ENCODE data around the gene GGACT.
"Not testable (repeated sequence)": the region's sequence is repeated elsewhere in the genome, so short reads cannot be mapped to it uniquely, and the experiment has no call there.

Gene GGACT

DNA sequence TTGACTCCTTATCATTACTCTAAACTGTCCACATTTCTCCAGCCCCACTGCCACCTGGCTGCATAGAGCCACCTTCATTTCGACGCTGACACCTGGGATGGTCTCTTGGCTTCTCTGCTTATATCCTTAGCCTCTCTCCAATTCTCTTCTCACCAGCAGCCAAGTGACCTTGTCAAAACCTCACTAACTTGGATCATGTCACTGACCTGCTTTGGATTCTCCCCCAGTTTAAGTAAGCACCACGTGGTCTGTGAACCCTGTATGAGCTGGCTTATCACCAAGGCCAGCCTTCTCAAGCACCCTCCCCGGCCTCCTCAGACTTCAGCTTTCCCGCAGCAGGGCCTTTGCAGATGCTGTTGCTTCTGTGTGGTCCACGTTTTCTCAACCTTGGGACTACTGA lies 12.3 kb upstream of the GGACT start:
- Histone ChIP-seq H3K4me3 (ENCODE audit: low read depth, low read length) (no peak overlapping the region), H3K27ac (ENCODE audit: low read depth, low read length) (no peak overlapping the region), H3K9me3 (ENCODE audit: control insufficient read depth, insufficient read depth, low read length) (no peaks in the 10 kb centered on the region), H3K27me3 (ENCODE audit: control insufficient read depth, insufficient read depth, low read length) (no peaks in the 10 kb centered on the region), H3K36me3 (ENCODE audit: control insufficient read depth, insufficient read depth, low read length) (no peaks in the 10 kb centered on the region), H3K4me1 (ENCODE audit: control insufficient read depth, insufficient read depth, low read length) (no peaks in the 10 kb centered on the region), H3K9ac (ENCODE audit: low read depth, low read length) (no peak overlapping the region)

DNA sequence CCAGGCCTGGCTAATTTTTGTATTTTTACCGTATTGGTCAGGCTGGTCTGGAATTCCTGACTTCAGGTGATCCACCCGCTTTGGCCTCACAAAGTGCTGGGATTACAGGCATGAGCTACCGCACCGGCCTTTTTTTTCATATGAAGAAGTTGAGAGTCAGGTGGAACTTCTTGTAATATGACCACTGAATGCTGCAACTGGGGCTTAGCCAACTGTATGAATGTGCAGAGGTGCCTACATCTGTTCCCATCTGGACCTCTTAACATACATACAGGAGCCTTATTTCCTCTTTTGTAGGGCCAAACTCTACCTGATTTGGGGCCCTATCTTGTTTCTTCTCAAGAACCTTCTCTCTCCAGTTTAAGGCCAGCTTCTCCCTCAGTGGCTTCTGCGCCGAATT lies 11.9 kb upstream of the GGACT start:
- Histone ChIP-seq H3K27me3 (ENCODE audit: control insufficient read depth, insufficient read depth, low read length) (no peaks in the 10 kb centered on the region), H3K9me3 (ENCODE audit: control insufficient read depth, insufficient read depth, low read length) (no peaks in the 10 kb centered on the region), H3K4me1 (ENCODE audit: control insufficient read depth, insufficient read depth, low read length) (no peaks in the 10 kb centered on the region), H3K27ac (ENCODE audit: low read depth, low read length) (no peak overlapping the region), H3K36me3 (ENCODE audit: control insufficient read depth, insufficient read depth, low read length) (no peaks in the 10 kb centered on the region), H3K9ac (ENCODE audit: low read depth, low read length) (no peak overlapping the region), H3K4me3 (ENCODE audit: low read depth, low read length) (no peak overlapping the region)

DNA sequence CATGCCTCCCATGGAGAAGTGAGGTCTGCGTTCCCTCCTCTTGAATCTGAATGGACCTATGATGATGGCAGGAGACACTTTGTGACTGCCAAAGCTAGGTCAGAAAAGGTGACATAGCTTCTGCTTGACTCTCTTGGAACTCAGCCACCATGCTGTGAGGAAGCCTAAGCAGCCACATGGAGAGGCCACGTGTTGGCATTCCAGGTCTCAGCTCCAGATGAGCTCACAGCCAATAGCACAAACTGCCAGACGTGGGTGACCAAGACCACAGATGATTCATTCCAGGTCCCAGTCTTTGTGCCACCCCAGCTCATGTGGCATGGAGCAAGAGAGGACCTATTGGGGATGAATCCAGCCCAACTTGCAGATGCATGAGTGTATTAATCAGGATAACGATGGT lies 8.7 kb upstream of the GGACT start:
- Histone ChIP-seq H3K27me3 (ENCODE audit: control insufficient read depth, insufficient read depth, low read length) (no peaks in the 10 kb centered on the region), H3K4me3 (ENCODE audit: low read depth, low read length) (no peak overlapping the region), H3K36me3 (ENCODE audit: control insufficient read depth, insufficient read depth, low read length) (no peaks in the 10 kb centered on the region), H3K4me1 (ENCODE audit: control insufficient read depth, insufficient read depth, low read length) (no peaks in the 10 kb centered on the region), H3K9me3 (ENCODE audit: control insufficient read depth, insufficient read depth, low read length) (no peaks in the 10 kb centered on the region), H3K27ac (ENCODE audit: low read depth, low read length) (no peak overlapping the region), H3K9ac (ENCODE audit: low read depth, low read length) (no peak overlapping the region)

DNA sequence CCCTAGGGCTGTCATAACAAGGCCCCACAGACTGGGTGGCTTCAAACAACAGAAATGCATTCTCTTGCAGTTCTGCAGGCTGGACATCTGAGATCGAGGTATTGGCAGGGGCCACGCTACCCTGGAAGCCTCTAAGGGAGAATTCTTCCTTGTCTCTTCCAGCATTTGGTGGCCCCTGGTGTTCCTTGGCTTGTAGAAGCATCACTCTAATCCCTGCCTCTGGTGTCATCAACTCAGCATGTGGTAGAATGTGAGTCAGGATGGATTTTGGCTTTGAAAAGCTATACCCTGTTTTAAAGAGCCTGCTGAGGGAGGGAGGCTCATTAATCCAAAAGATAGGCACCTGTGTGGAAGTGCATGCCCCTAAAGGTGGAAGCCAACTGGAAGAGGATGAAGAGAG lies 7.9 kb upstream of the GGACT start:
- Histone ChIP-seq H3K9me3 (ENCODE audit: control insufficient read depth, insufficient read depth, low read length) (no peaks in the 10 kb centered on the region), H3K4me3 (ENCODE audit: low read depth, low read length) (no peak overlapping the region), H3K27ac (ENCODE audit: low read depth, low read length) (no peak overlapping the region), H3K27me3 (ENCODE audit: control insufficient read depth, insufficient read depth, low read length) (no peaks in the 10 kb centered on the region), H3K9ac (ENCODE audit: low read depth, low read length) (no peak overlapping the region), H3K36me3 (ENCODE audit: control insufficient read depth, insufficient read depth, low read length) (no peaks in the 10 kb centered on the region), H3K4me1 (ENCODE audit: control insufficient read depth, insufficient read depth, low read length) (no peaks in the 10 kb centered on the region)

DNA sequence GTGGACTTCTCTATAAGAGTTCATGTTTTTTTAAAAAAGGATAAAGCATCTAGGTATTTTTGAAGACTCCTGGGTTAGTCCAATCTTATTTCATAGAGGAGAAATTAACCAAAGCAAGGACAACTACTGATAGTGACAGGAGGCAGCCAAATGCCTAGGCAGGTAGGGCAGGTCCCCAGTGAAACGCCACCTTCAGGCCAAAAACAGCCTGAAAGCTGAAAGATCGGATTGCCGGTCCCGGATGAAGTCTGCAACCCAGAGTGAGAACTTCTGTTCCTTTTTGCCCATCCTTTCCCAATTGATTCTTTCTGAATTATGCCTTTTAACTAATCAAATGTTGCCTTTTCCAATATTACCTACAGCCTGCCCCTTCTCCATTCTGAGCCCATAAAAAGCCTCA lies 6.1 kb upstream of the GGACT start:
- Histone ChIP-seq H3K9me3 (ENCODE audit: control insufficient read depth, insufficient read depth, low read length) (no peaks in the 10 kb centered on the region), H3K27ac (ENCODE audit: low read depth, low read length) (no peak overlapping the region), H3K4me3 (ENCODE audit: low read depth, low read length) (no peak overlapping the region), H3K9ac (ENCODE audit: low read depth, low read length) (no peak overlapping the region), H3K27me3 (ENCODE audit: control insufficient read depth, insufficient read depth, low read length) (no peaks in the 10 kb centered on the region), H3K36me3 (ENCODE audit: control insufficient read depth, insufficient read depth, low read length) (no peaks in the 10 kb centered on the region), H3K4me1 (ENCODE audit: control insufficient read depth, insufficient read depth, low read length) (no peaks in the 10 kb centered on the region)

DNA sequence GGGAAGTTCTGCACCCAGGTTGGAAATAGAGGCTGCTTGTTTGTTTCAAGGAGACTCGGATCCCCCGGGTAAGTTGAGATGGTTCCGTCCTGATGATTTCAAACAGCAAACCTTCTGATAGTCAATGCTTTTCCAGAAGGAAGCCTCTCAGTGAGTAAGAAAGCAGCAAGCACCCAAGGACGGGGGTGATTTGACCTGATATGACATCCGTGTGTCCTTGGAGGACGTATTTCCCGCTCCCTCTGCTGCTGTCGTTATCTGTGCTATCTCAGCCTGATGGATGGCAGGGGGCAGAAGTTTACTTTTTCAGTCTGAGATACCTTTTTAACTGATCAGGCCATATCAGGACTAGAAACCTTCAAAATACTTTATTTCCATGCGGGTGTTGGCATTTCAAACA lies 5.7 kb upstream of the GGACT start:
- H3K27ac ChIP-seq (ENCODE audit: low read depth, low read length): no peak overlapping the region
- H3K9ac ChIP-seq (ENCODE audit: low read depth, low read length): no peak overlapping the region
- no peaks in the 10 kb centered on the region for H3K36me3 ChIP-seq (ENCODE audit: control insufficient read depth, insufficient read depth, low read length)
- H3K27me3 ChIP-seq (ENCODE audit: control insufficient read depth, insufficient read depth, low read length): peaks cover 2% of the 10 kb centered on the region; the same call in 1 of the 2 replicates
- H3K4me3 ChIP-seq (ENCODE audit: low read depth, low read length): no peak overlapping the region
- H3K9me3 ChIP-seq (ENCODE audit: control insufficient read depth, insufficient read depth, low read length): no peaks in the 10 kb centered on the region
- no peaks in the 10 kb centered on the region for H3K4me1 ChIP-seq (ENCODE audit: control insufficient read depth, insufficient read depth, low read length)

DNA sequence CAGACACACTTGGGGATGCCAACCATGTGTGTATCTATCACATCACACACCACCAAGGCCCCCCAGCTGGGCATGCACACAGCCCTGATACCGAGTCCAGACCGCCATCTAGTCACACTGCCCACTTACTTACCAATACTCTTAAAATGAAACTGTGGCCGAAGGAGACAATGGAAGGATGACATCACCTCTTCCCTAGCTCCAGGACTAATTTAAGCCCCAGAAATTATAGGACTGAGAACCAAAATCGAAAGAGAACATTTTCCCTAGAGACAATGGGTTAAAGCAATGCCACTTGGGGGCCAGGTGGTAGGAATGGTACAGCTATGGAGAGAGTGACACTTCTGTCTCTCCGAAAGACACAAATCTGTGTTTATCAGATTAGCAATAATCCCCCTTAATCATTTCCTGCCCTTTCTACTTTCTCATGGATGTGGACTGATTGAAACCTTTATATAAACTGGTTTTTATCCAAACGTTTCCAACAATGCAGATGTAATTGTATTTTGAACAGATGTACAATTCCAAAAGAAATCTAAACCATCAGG lies 663 bp upstream of the GGACT start:
- Histone ChIP-seq H3K36me3 (ENCODE audit: control insufficient read depth, insufficient read depth, low read length) (no peaks in the 10 kb centered on the region), H3K4me1 (ENCODE audit: control insufficient read depth, insufficient read depth, low read length) (no peaks in the 10 kb centered on the region; the same call in 1 of the 2 replicates), H3K9ac (ENCODE audit: low read depth, low read length) (no peak overlapping the region), H3K27me3 (ENCODE audit: control insufficient read depth, insufficient read depth, low read length) (peaks cover 8% of the 10 kb centered on the region; the same call in 1 of the 2 replicates), H3K4me3 (ENCODE audit: low read depth, low read length) (no peak overlapping the region), H3K27ac (ENCODE audit: low read depth, low read length) (no peak overlapping the region), H3K9me3 (ENCODE audit: control insufficient read depth, insufficient read depth, low read length) (no peaks in the 10 kb centered on the region)

DNA sequence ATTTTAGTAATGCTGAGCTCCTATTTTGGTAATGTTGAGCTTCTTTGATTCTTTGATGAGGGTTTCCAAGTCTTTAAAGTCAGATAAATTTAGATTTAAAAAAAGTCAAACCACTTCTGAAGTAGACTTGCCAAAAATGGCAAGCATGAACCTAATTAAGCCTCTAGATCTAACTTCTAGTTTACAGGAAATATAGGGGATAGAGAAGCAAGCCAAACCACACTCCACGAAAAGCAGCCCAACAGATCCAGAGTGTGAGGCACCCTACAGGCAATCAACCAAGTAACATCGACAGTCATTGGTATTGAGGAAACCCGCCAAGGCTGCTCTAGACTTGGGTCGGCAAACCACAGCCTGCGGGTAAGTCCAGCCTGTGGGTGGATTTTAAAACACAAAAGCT lies 3.7 kb downstream of the GGACT start:
- H3K4me3 ChIP-seq (ENCODE audit: low read depth, low read length): no peak overlapping the region
- peaks cover 8% of the 10 kb centered on the region; the same call in 1 of the 2 replicates for H3K27me3 ChIP-seq (ENCODE audit: control insufficient read depth, insufficient read depth, low read length)

DNA sequence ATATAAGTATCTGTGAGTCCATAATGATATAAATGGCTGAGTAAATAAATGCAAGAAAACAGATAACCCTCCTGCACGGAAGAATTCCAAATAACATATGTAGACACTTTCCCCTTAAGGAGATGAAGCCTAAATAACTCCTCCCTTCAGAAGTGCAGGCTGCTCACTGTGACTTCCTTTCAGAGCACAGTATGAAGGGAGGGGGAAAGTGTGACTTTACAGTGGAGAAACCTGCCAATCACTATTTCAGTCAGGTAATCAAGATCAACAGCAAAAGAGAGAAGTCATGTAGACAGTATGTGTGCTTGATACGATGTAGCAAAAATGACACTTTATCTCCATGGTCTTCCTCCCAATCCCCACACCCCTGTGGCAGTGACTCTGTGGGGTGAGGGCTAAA lies 7.1 kb downstream of the GGACT start:
- H3K27ac ChIP-seq (ENCODE audit: low read depth, low read length): no peak overlapping the region
- no peak overlapping the region for H3K4me3 ChIP-seq (ENCODE audit: low read depth, low read length)
- no peak overlapping the region for H3K9ac ChIP-seq (ENCODE audit: low read depth, low read length)
- H3K4me1 ChIP-seq (ENCODE audit: control insufficient read depth, insufficient read depth, low read length): no peaks in the 10 kb centered on the region
- no peaks in the 10 kb centered on the region for H3K36me3 ChIP-seq (ENCODE audit: control insufficient read depth, insufficient read depth, low read length)
- no peaks in the 10 kb centered on the region for H3K9me3 ChIP-seq (ENCODE audit: control insufficient read depth, insufficient read depth, low read length)
- no peaks in the 10 kb centered on the region for H3K27me3 ChIP-seq (ENCODE audit: control insufficient read depth, insufficient read depth, low read length)

More for the DNA sequence above, 3.7 kb downstream of the GGACT start:
- no peak overlapping the region for H3K27ac ChIP-seq (ENCODE audit: low read depth, low read length)
- no peak overlapping the region for H3K9ac ChIP-seq (ENCODE audit: low read depth, low read length)
- no peaks in the 10 kb centered on the region for H3K9me3 ChIP-seq (ENCODE audit: control insufficient read depth, insufficient read depth, low read length)
- H3K36me3 ChIP-seq (ENCODE audit: control insufficient read depth, insufficient read depth, low read length): no peaks in the 10 kb centered on the region
- no peaks in the 10 kb centered on the region; the same call in 1 of the 2 replicates for H3K4me1 ChIP-seq (ENCODE audit: control insufficient read depth, insufficient read depth, low read length)

DNA sequence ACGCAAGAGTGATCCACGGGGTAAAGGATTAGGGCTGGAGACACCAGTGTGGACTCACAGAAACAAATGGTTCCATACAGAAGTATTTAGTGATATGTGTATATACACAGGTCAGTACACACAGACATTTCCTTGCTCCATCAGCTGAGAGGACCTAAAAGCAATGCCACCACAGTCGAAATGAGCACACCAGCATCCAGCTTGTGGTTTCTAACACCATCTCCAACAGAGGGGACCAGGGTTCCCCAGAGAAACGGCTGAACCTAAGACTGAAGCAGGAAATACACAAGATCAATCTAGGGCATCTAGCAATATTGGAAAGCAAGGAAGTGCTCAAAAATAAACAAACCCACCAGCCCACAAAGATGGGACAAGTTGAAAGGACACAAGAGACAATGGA lies 7.6 kb downstream of the GGACT start:
- Histone ChIP-seq H3K27me3 (ENCODE audit: control insufficient read depth, insufficient read depth, low read length) (no peaks in the 10 kb centered on the region), H3K27ac (ENCODE audit: low read depth, low read length) (no peak overlapping the region), H3K9ac (ENCODE audit: low read depth, low read length) (no peak overlapping the region), H3K4me3 (ENCODE audit: low read depth, low read length) (no peak overlapping the region), H3K9me3 (ENCODE audit: control insufficient read depth, insufficient read depth, low read length) (no peaks in the 10 kb centered on the region), H3K4me1 (ENCODE audit: control insufficient read depth, insufficient read depth, low read length) (no peaks in the 10 kb centered on the region), H3K36me3 (ENCODE audit: control insufficient read depth, insufficient read depth, low read length) (no peaks in the 10 kb centered on the region)

DNA sequence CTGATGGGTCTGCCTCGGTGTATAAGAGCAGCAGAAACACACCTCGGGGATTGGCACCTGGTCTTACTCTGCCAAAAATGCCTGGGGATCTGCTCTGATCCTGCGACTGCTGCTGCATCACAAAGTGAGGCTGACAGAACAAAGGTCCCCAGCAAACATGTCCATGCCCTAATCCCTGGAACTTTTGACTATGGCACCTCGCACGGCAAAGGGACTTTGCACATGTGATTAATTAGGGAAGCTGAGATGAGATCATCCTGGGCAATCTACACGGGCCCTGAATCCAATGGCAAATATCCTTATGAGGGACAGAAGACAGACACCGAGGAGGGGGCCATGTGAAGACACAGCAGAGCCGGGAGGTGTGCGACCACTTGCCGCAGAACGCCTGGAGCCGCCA lies 8.5 kb downstream of the GGACT start:
- H3K4me1 ChIP-seq (ENCODE audit: control insufficient read depth, insufficient read depth, low read length): no peaks in the 10 kb centered on the region
- no peaks in the 10 kb centered on the region for H3K27me3 ChIP-seq (ENCODE audit: control insufficient read depth, insufficient read depth, low read length)
- H3K9ac ChIP-seq (ENCODE audit: low read depth, low read length): no peak overlapping the region
- H3K9me3 ChIP-seq (ENCODE audit: control insufficient read depth, insufficient read depth, low read length): no peaks in the 10 kb centered on the region
- H3K4me3 ChIP-seq (ENCODE audit: low read depth, low read length): no peak overlapping the region
- H3K36me3 ChIP-seq (ENCODE audit: control insufficient read depth, insufficient read depth, low read length): no peaks in the 10 kb centered on the region
- no peak overlapping the region for H3K27ac ChIP-seq (ENCODE audit: low read depth, low read length)

DNA sequence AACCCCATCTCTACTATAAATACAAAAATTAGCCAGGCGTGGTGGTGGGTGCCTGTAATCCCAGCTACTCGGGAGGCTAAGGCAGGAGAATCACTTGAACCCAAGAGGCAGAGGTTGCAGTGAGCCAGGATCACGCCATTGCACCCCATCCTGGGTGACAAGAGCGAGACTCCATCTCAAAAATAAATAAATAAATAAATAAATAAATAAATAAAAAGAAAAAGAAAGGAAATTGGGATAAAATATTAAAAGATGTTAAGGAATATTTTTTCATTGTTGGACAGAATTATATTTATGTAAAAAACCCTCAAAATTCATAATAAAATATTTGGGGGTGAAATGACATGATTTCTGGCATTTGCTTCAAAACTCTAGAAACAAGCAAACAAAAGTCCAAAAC lies 11.3 kb downstream of the GGACT start:
- H3K36me3 ChIP-seq (ENCODE audit: control insufficient read depth, insufficient read depth, low read length); H3K4me3 ChIP-seq (ENCODE audit: low read depth, low read length); H3K9me3 ChIP-seq (ENCODE audit: control insufficient read depth, insufficient read depth, low read length); H3K27ac ChIP-seq (ENCODE audit: low read depth, low read length); H3K4me1 ChIP-seq (ENCODE audit: control insufficient read depth, insufficient read depth, low read length); H3K9ac ChIP-seq (ENCODE audit: low read depth, low read length); H3K27me3 ChIP-seq (ENCODE audit: control insufficient read depth, insufficient read depth, low read length): not testable (repeated sequence)
